Body of pancreas (tissue), 4 donors: ENCODE data around the gene AVEN.

Experiments
- POLR2A ChIP-seq, 3 donors: fragments of 450-650 bp; IDR thresholded peaks; one replicate each; pipeline ENCODE4 v1.6.1; 2016; ENCODE audit warnings: antibody characterized with exemption in 3 of 3, mild to moderate bottlenecking in 2 of 3
- TF ChIP-seq, protein P1 (sequence below), 7 experiments: fragments of 450-650 bp in 4 of 7; fragments of 200-600 bp in 3 of 7; sonication (generic) in 3 of 7; IDR thresholded peaks; one replicate each; pipeline ENCODE4 v1.5.1; 2016 to 2019; ENCODE audit warnings: antibody characterized with exemption in 7 of 7

DNA sequence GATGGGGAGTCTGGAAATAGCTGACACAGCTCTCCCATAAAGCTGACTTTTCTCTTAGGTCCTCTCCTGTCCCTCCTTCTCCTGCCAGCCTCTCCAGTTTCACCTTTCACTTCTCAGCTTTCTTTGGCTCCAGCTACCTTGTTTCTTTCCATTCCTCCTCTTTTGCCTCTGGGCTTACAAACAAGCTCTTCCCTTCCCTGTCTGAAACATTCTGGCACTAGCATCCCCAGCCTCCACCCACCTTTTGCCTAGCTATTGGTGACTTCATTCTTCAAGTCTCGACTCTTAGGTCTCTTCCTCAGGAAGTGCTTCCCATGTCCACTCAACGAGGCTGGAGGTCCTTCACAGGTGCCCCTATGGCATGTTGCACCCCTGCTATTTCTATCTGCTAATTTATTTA is 20.5 kb upstream of the AVEN start:
- TF ChIP-seq POLR2A (IDR thresholded peaks at IDR 0.05): no peak
- TF ChIP-seq, protein P1, sequence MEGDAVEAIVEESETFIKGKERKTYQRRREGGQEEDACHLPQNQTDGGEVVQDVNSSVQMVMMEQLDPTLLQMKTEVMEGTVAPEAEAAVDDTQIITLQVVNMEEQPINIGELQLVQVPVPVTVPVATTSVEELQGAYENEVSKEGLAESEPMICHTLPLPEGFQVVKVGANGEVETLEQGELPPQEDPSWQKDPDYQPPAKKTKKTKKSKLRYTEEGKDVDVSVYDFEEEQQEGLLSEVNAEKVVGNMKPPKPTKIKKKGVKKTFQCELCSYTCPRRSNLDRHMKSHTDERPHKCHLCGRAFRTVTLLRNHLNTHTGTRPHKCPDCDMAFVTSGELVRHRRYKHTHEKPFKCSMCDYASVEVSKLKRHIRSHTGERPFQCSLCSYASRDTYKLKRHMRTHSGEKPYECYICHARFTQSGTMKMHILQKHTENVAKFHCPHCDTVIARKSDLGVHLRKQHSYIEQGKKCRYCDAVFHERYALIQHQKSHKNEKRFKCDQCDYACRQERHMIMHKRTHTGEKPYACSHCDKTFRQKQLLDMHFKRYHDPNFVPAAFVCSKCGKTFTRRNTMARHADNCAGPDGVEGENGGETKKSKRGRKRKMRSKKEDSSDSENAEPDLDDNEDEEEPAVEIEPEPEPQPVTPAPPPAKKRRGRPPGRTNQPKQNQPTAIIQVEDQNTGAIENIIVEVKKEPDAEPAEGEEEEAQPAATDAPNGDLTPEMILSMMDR (IDR thresholded peaks at IDR 0.05): no peak
